Measurements from ENCODE around the gene C17orf75.
"Not testable (repeated sequence)": the region's sequence is repeated elsewhere in the genome, so short reads cannot be mapped to it uniquely, and the experiment has no call there.

Gene C17orf75, protein sequence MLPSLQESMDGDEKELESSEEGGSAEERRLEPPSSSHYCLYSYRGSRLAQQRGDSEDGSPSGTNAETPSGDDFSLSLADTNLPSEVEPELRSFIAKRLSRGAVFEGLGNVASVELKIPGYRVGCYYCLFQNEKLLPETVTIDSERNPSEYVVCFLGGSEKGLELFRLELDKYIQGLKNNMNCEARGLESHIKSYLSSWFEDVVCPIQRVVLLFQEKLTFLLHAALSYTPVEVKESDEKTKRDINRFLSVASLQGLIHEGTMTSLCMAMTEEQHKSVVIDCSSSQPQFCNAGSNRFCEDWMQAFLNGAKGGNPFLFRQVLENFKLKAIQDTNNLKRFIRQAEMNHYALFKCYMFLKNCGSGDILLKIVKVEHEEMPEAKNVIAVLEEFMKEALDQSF

DNA sequence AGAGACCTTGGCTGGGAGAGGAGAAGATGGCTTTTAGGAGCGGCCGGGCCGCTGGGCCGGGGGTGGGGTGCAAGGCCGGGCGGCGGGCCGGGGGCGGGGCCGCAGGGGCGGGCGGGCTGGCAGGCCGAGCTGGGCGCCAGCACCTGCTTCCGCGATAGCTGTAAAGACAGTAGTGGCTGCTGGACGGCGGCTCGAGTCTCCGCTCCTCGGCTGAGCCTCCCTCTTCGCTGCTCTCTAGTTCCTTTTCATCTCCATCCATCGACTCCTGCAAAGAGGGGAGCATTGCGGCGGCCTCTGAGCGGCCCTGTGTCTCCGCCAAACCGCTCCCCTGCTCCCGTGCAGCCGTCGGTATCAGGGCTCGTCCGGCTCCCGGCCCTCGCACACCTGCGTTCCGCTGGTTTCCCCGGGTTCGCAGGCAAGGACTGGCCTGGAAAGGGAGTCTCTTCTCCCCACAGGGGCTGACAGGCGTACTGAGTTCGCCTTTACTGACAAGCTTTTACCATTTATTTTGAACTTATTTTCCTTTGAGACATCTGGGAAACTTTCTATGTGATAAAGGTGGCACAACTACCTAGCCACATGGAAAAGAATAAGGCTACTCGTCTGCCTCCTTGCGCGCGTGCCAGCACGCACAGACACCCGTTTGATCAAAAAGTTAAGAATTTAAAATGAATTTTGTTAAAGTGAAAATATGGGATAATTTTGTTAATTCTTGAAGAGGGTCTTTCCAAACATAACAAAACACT is at the start of gene C17orf75:
C17orf75 (minus strand) TSS at position 317 of the 746 bp plus-strand sequence; CDS start at position 283, 34 bp downstream.
- DNase-seq (ENCODE audit: low spot score): peak; percentile 61

GRCh38 chr17:32388613-32389459 is 46.9 kb upstream of the C17orf75 start:
- DNase-seq (ENCODE audit: low spot score): no peak

DNA sequence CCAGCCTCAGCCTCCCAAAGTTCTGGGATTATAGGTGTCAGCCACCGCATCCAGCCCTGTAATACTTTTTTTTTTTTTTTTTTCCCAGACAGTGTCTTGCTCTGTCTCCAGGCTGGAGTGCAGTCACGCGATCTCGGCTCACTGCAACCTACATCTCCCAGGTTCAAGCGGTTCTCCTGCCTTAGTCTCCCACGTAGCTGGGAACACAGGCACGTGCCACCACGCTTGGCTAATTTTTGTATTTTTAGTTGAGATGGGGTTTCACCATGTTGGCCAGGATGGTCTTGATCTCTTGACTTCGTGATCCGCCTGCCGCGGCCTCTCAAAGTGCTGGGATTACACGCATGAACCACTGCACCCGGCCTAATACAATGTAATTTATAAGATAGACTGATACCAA is 46.2 kb upstream of the C17orf75 start:
- not testable (repeated sequence) for DNase-seq (ENCODE audit: low spot score)

DNA sequence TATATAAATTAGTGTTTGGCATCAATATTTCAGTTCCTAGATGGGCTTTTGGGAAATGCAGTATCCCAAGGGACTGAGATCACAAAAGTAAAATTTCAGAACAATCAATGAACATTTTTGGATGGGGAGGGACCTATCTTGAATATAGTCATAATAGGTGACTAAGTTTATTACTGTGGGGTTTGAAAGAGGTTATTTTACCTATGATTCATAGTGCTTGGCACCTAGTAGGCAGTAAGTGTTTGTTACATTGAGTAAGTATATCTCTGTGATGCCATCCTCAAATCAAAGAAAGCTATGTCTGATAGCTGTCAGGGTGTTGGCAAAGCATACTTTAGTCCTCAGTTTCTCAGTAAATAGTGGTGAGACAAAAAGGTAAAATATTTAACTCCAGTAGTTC is 44.9 kb upstream of the C17orf75 start:
- DNase-seq (ENCODE audit: low spot score): no peak

GRCh38 chr17:32385971-32386370 is 44.0 kb upstream of the C17orf75 start:
- DNase-seq (ENCODE audit: low spot score): no peak

DNA sequence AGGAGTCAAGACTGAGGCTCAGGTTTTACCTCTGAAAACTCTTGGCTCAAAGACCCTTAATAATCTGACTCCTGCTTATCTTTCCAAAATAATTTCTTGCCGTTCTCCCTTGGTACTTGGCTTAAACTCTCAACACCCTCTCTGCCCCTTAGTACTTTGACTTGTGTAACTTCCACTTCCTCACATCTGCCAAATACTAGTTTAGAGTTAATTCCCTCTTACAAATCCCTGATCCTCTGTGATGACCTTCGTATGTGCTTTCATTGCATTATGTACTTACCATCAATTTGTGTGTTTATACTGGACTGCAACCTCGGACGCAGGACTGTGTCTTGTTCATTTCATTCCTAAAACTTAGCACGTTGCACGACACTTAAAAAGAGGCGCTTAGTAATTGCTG is 43.1 kb upstream of the C17orf75 start:
- no peak for DNase-seq (ENCODE audit: low spot score)

- DNase-seq (ENCODE audit: low spot score): no peak
These were observed 42.0 kb upstream of the C17orf75 start for GRCh38 chr17:32383926-32384434.

GRCh38 chr17:32382526-32383223 is 40.7 kb upstream of the C17orf75 start:
- no peak for DNase-seq (ENCODE audit: low spot score)

DNA sequence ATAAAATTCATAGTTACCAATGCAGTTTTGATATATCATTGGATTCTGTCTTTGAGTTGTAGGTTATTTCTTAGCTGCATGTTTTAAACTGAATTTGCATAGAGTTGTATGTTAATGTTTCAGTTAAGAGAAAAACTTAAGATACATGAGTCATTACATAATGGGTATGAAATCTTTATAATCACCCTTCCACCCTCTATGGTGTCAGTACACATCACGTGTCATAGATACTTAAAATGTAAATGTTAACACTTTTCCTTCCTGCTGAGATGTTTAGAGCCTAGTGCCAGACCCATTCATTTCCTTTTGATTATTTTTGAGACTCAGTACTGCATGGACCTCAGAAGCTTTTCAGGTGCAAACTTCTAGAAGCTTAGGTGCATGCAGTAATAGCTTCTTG is 28.5 kb upstream of the C17orf75 start:
- DNase-seq (ENCODE audit: low spot score): no peak

DNA sequence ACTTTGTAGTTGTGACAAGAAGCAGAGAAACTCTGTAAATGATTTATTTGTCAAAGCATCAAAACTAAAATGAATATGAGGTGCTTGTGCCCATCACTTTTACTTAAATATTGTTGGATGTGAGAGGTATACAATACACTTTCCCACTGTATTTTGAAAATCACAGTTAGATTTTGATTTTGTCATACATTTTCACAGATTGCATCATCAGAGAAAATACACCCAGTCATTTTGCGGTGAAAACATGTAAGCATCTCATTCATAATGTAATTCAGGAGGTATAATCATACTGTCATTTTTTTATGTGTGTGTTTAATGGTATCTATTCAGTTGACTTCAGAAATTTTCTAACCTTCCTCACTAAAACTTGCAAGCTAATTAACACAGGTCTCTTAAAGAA is 19.3 kb upstream of the C17orf75 start:
- DNase-seq (ENCODE audit: low spot score): no peak

DNA sequence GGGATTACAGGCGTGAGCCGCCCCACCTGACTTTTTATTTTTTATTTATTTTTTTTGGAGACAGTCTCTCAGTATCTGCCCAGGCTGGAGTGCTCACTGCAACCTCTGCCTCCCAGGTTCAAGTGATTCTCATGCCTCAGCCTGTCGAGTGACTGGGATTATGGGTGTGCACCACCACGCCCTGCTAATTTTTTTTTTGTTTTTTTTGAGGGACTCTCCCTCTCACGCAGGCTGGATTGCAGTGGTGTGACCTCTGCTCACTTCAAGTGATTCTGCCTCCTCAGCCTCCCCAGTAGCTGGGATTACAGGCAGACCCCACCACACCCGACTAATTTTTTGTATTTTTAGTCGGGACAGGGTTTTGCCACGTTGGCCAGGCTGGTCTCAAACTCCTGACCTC is 15.6 kb upstream of the C17orf75 start:
- DNase-seq (ENCODE audit: low spot score): no peak

GRCh38 chr17:32356750-32357149 is 14.8 kb upstream of the C17orf75 start:
- DNase-seq (ENCODE audit: low spot score): no peak

GRCh38 chr17:32356378-32356743 is 14.4 kb upstream of the C17orf75 start:
- no peak for DNase-seq (ENCODE audit: low spot score)

GRCh38 chr17:32355649-32356377 is 13.8 kb upstream of the C17orf75 start:
- no peak for DNase-seq (ENCODE audit: low spot score)

- DNase-seq (ENCODE audit: low spot score): not testable (repeated sequence)
These were observed 10.8 kb upstream of the C17orf75 start for GRCh38 chr17:32352734-32353133.

DNA sequence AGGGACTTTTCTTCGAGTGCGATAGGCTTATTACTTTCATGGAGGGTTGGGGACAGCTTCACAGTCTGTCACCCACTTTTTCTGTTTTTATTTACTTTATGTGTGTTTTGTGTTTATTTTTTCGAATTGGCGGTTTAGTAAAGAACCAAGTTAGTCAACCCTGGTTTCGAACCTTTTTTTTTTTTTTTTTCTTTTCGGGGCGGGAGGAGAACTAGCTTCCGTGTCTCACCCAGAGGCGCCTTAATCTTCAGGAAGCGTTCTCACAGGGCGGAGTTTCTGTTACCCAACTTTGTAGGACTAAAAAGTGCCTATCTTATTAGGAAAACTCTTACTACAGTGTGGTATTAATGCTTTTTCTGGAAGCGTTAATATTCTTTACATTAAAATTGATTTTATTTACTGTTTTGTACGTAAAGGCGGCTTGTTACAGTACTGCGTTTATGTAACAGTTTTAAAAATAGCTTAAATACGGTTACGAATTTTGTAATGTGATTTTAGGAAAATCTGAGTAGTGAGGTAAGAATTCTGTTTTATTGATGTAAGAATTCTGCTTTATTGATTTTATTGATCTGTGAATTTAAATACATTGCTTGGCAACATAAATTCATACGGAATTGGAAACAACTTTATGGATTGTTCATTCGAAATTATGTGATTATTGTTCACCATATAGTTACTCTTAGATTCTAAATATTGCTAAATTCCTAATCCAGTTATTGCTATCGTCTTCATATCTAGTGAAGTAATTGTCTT is 8.9 kb upstream of the C17orf75 start:
- peak; percentile 44 for DNase-seq (ENCODE audit: low spot score)

- DNase-seq (ENCODE audit: low spot score): peak; percentile 96
These were observed 8.1 kb upstream of the C17orf75 start, which contains the start of gene ZNF207 for GRCh38 chr17:32349854-32350665. ZNF207 (plus strand) TSS chr17:32350157; CDS start chr17:32350286, 129 bp downstream.

- peak; percentile 50 for DNase-seq (ENCODE audit: low spot score)
These were observed 7.5 kb upstream of the C17orf75 start for GRCh38 chr17:32349503-32349853.

DNA sequence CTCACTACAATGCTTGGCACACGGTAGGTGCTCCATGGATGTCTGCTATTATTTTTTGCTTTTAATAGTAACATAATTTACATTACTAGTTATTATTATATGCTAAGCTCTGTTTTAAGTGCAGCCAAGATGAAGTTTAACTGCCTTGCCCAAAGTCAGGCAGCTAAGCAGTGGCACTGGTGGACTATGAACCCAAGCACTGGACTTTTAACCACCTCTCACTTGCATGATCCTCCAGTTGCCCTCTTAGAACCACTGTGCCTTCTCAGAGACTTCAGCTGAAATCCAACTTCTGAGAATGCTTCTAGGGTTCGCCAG is 6.5 kb upstream of the C17orf75 start:
- DNase-seq (ENCODE audit: low spot score): no peak
